ENCODE results near the gene FBXO15. TPM values are rescaled to one million over a fixed set of nuclear protein-coding genes. Genes with fewer than 3 reads are reported as not detected.
A peak's percentile ranks its signal among the peaks of the same experiment; 100 is the strongest.

FBXO15 gene
- total and polyA plus RNA-seq, 2 of the 8 experiments (the other 6 are each of a cell fraction or from before 2014, with no cell fraction given) = 0.84 to 0.85 TPM

GRCh38 chr18:74186661-74187060 is 39.0 kb upstream of the FBXO15 start:
- no peak overlapping the region for H3K18ac ChIP-seq (ENCODE audit: extremely low read depth, low read length)
- H2BK5ac ChIP-seq (ENCODE audit: low read depth, low read length) = no peak overlapping the region
- H4K20me1 ChIP-seq (replicated peaks in 1 of 2; ENCODE audit: control insufficient read depth in 1 of 2, insufficient read depth in 2 of 2, low read length in 2 of 2) = no peaks in the 10 kb centered on the region
- FAIRE-seq (no peak), DNase-seq (ENCODE audit: low read depth in 1 of 2, low spot score in 2 of 2) (no peak)
- no peak overlapping the region for H3K4me2 ChIP-seq (ENCODE audit: insufficient read depth in 1 of 2, low read depth in 2 of 2, low read length in 2 of 2)
- H3K27me3 ChIP-seq (replicated peaks in 1 of 4; ENCODE audit: control insufficient read depth in 3 of 4, extremely low read depth in 1 of 4, insufficient read depth in 3 of 4, low read length in 3 of 4) = no peaks in the 10 kb centered on the region
- H3K14ac ChIP-seq (ENCODE audit: insufficient read length) = no peak overlapping the region
- no peak overlapping the region for H3K27ac ChIP-seq (ENCODE audit: low read depth, low read length)
- no peak overlapping the region for H2BK20ac ChIP-seq (ENCODE audit: low read length)
- no peak overlapping the region for H4K5ac ChIP-seq (ENCODE audit: insufficient read length, low read depth, low read length)
- no peak overlapping the region for H2AK5ac ChIP-seq (ENCODE audit: low read depth, low read length)
- H3K4me1 ChIP-seq (replicated peaks in 1 of 4; ENCODE audit: control insufficient read depth in 3 of 4, insufficient read depth in 4 of 4, low read length in 3 of 4) = peaks cover 2 to 11% (median 8%) of the 10 kb centered on the region in 4 experiments; a peak in 6 of 7 replicates
- H3K36me3 ChIP-seq (ENCODE audit: control insufficient read depth in 2 of 4, insufficient read depth in 4 of 4, low read length in 3 of 4) = no peaks in the 10 kb centered on the region
- 97% methylated on average over 3 of the region's 3 CpGs; no CpG with 5 or more reads in 1 of the 2 experiments for WGBS, 2 experiments (ENCODE audit: extremely low coverage in 1 of 2, insufficient coverage in 1 of 2, insufficient read length in 1 of 2, insufficient replicate concordance in 2 of 2, low coverage in 1 of 2, low lambda C conversion rate in 2 of 2, missing lambda C conversion rate in 1 of 2)
- no peaks in the 10 kb centered on the region for H3K23me2 ChIP-seq (ENCODE audit: low read depth, low read length)
- POLR2A ChIA-PET (ENCODE audit: partially characterized antibody) = no interaction called here
- no peak overlapping the region for H3K4me3 ChIP-seq (ENCODE audit: extremely low read depth in 1 of 4, insufficient read depth in 2 of 4, low read depth in 3 of 4, low read length in 4 of 4)
- H2BK120ac ChIP-seq (replicated peaks; ENCODE audit: low read depth, low read length) = no peak overlapping the region
- no peak overlapping the region for H3K23ac ChIP-seq (ENCODE audit: insufficient read length)
- no peak overlapping the region for H4K91ac ChIP-seq (replicated peaks; ENCODE audit: insufficient read length, low read length)
- H3K4ac ChIP-seq (replicated peaks; ENCODE audit: insufficient read length, low read depth, low read length) = no peak overlapping the region
- no peak overlapping the region for H3K9ac ChIP-seq (replicated peaks in 1 of 4; ENCODE audit: extremely low read depth in 1 of 4, low read depth in 3 of 4, low read length in 3 of 4)
- H3K79me1 ChIP-seq (ENCODE audit: low read depth, low read length) = no peaks in the 10 kb centered on the region
- H2BK12ac ChIP-seq (ENCODE audit: low read depth, low read length) = 0 out of 2 replicates have a peak overlapping the region, but pooled peaks have one; percentile 39
- CTCF ChIA-PET (ENCODE audit: partially characterized antibody) = interaction anchor here (1.1 kb wide), 1 partner anchor 273 kb away, joined by 4 read pairs; no protein-coding TSS in a partner anchor
- no peak overlapping the region for H3K56ac ChIP-seq (replicated peaks; ENCODE audit: insufficient read length, low read depth, low read length)
- no peak overlapping the region for H2AFZ ChIP-seq (ENCODE audit: low read length)
- H3K9me3 ChIP-seq (ENCODE audit: insufficient read depth in 2 of 2, low read depth in 1 of 2, low read length in 1 of 2) = no peaks in the 10 kb centered on the region
- H3K79me2 ChIP-seq (ENCODE audit: control insufficient read depth in 1 of 2, insufficient read depth in 2 of 2, low read length in 2 of 2) = no peaks in the 10 kb centered on the region
- H4K8ac ChIP-seq (ENCODE audit: extremely low read depth, insufficient read depth, low read length) = no peak overlapping the region
- H2BK15ac ChIP-seq (ENCODE audit: low read length) = 0 out of 2 replicates have a peak overlapping the region, but pooled peaks have one; percentile 2
- TF ChIP-seq KDM1A (IDR thresholded peaks at IDR 0.05; ENCODE audit: borderline replicate concordance, low read length) (no peak), SP1 (IDR thresholded peaks at IDR 0.05; ENCODE audit: low read depth, low read length) (no peak), KDM4A (IDR thresholded peaks at IDR 0.05; ENCODE audit: low read depth, low read length, severe bottlenecking) (no peak), CHD2 (IDR thresholded peaks at IDR 0.05; ENCODE audit: low read length) (no peak), SP4 (IDR thresholded peaks at IDR 0.05; ENCODE audit: low read length) (no peak), KDM5A (IDR thresholded peaks at IDR 0.05; ENCODE audit: low read length) (no peak), GTF2F1 (IDR thresholded peaks at IDR 0.05; ENCODE audit: borderline replicate concordance, low read depth, low read length) (no peak), JUND (IDR thresholded peaks at IDR 0.05; ENCODE audit: low read length) (no peak), EGR1 (IDR thresholded peaks at IDR 0.05; ENCODE audit: borderline replicate concordance, low read depth, low read length) (no peak), CHD1 (IDR thresholded peaks at IDR 0.05; ENCODE audit: low read depth, low read length) (no peak), POU5F1 (IDR thresholded peaks at IDR 0.05; ENCODE audit: low read depth, low read length) (no peak)
- TF ChIP-seq, protein P1, sequence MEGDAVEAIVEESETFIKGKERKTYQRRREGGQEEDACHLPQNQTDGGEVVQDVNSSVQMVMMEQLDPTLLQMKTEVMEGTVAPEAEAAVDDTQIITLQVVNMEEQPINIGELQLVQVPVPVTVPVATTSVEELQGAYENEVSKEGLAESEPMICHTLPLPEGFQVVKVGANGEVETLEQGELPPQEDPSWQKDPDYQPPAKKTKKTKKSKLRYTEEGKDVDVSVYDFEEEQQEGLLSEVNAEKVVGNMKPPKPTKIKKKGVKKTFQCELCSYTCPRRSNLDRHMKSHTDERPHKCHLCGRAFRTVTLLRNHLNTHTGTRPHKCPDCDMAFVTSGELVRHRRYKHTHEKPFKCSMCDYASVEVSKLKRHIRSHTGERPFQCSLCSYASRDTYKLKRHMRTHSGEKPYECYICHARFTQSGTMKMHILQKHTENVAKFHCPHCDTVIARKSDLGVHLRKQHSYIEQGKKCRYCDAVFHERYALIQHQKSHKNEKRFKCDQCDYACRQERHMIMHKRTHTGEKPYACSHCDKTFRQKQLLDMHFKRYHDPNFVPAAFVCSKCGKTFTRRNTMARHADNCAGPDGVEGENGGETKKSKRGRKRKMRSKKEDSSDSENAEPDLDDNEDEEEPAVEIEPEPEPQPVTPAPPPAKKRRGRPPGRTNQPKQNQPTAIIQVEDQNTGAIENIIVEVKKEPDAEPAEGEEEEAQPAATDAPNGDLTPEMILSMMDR (IDR thresholded peaks at IDR 0.05; ENCODE audit: control extremely low read depth in 1 of 3, insufficient read depth in 1 of 3, low read depth in 1 of 3, low read length in 3 of 3) = no peak
